GM21360 (cell line): Measurements from ENCODE around the gene ADK.

Experiments
- ATAC-seq: cut with Tn5 transposase; IDR thresholded peaks from one replicate; pipeline ENCODE4 v1.9.1; 2021; ENCODE audit warnings: mild to moderate bottlenecking, moderate library complexity; ENCODE audit not compliant: unreplicated experiment

ADK gene

DNA sequence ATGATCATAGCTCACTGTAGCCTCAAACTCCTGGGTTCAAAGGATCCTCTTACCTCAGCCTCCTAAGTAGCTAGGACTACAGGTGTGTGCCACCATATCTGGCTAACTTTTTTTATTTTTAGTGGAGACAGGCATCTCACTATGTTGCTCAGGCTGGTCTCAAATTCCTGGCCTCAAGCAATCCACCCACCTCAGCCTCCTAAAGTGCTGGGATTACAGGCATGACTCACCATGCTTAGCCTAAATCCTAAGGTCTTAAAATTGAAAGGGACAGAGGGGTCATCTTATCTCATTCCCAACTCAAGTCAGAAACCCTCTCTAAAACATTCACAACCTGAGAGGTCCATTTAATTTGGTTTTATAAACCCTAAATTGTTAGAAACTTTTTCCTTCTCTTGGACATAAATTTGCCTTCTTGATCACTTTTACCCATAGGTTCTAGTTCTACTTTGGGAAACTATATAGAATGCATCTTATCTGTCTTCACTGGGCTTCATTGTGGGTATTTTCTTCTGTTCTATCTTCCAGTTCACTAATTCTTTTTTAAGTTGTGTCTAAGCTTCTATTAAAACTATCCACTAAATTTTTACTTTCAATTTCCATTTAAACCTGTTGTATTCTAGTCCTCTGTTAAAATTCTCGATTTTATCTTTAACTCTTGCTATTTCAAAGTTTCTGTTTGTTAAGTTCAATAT, 492.0 kb downstream of the ADK start:
- no peak for ATAC-seq

DNA sequence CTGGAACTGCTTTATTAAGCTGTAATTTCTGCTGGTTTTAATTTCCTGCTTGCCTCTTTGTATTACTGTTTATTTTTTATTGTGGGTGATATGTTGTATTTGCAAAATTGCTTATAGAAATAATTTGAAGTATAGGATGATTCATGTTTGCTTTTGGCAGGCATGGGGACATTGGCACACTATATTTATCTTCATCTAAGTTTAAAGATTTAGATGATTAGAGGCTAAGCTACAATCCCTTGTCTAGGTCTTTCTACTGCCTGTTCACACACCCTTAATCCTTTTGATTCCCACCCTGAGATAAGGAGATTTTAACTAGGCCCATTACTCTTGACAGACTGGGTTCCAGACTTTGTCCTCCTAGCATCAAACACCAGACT, 492.6 kb downstream of the ADK start:
- ATAC-seq = no peak

DNA sequence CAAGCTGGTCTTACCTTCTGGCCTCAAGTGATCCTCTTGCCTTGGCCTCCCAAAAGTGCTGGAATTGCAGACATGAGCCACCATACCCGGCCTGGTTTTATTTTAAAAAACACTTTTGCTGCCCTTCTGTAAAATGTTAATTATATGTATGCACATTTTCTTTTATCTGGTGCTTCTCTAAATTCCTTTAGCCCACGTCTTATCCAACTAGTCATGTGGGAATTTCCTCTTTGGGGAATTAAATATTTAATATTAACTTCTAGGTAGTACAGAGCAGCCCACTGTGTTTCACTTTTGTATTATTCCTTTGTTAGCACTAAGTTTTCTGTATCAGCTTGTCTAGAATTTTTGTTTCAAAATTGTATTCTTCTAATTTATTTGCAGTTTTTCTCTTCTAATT, 493.7 kb downstream of the ADK start:
- ATAC-seq = no peak

DNA sequence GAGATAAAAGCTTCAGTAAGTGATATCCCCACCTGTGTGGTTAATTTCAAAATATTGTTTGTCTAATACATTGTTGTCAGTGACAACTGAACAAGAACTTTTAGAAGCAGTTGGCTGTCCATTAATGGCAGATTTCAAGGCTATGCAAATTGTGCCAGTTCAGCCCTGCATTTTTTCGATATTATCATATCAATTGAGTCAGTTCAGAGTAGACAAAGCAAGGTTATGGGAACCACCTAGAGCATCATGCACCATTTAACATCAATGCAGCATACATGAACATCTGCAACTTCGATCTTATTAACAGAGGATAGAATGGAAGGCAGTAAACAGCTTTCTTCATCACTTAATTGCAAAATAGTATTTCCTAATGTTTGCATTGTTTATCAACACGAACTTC, 494.7 kb downstream of the ADK start:
- ATAC-seq = no peak

DNA sequence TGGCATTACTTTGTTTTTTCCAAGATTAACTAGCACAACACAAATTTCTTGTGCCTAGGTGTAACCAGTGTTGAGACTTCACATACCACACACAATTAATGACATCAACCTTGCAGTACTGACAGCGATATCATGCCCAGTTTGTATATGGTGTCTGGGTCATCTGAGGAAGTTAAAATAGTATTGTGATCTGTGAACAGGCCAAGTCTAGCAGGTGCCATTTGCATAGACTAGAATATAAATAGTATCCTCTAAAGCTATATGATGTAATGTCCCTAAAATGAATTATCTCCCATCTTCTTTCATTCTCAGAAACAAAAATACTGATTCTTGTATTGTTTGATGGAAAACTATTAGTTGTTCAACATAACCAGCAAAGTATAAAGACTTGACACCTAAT, 499.6 kb downstream of the ADK start:
- no peak for ATAC-seq

DNA sequence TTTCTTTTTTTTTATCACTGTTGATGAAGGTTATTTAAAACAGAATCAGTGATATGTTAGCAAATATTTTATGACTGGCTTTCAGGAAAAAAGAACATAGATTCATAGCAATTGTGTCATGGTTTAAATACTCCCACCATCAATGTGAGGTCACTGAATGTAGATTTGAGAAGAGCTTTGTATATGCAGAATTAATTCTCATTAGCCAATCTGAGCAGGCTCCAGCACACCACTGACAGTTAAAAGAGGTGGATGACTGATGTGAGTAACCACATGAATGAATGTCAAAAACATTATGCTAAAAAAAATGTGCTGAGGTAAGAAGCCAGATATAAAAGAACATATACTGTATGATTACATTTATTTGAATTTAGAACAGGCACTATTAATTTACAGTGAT, 500.5 kb downstream of the ADK start:
- ATAC-seq = no peak

DNA sequence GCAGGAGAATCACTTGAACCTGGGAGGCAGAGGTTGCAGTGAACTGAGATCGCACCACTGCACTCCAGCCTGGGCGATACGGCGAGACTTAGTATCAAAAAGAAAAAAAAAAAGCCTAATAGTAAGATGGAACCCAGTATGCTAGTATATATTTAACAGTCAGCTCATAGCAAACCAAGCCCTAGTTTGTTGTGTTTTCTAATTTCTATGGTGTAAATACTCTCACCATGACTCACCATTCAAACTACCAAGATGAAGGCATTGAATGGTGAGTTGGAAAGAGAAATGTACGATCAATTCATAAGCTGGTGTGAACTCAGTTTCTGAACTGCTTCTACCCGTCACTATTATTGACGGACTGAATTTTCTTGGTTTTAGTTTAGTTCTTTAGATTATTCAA, 501.6 kb downstream of the ADK start:
- ATAC-seq = no peak

DNA sequence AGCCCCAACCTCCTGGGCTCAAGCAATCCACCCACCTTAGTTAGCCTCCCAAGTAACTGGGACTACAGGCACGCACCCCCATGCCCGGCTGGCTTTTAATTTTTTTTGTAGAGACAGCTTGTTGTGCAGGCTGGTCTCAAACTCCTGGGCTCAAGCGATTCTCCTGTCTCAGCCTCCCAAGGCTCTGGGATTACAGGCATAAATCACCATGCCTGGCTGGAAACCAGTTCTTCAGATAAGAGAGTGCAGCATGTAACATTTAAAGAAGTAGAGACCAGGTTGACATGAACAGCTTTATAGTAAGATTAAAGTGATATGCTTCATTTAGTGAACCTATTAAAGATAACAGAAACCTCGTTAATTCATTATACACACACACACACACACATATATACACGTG, 507.5 kb downstream of the ADK start:
- ATAC-seq = no peak

DNA sequence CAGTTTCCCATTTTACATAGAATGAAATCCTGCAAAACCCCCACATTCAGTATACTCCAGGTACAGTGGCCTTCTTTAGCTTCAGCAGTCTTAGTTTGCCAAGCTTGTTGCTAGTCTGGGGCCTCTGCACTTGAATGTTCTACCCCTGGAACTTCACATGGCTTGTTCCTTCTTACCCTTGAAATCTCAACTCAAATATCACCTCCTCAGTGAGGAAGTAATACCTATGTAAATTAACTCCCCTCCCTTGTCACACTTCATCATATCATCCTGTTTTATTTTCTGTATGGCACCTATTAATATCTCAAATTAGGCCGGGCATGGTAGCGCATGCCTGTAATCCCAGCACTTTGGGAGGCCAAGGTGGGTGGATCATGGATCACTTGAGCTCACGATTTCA, 511.6 kb downstream of the ADK start:
- ATAC-seq = no peak

DNA sequence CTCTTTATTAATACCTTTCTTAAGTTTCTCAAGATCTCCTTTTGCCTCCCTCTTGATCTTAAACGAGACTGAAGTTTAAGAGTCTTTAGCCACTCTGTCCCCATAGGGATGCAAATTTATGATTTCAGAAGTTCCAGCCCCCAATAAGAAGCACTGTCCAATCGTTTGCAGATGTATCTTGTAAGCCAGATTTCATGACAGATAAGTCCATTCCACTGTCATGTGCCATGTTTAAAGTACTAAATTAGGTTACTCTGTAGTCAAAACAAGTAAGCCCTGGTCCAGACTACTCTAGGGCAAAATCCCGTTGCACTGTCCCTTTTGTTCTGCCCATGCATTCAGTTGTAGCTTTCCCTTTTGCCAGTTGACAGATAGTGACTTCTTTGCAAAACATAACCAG, 518.2 kb downstream of the ADK start:
- no peak for ATAC-seq

DNA sequence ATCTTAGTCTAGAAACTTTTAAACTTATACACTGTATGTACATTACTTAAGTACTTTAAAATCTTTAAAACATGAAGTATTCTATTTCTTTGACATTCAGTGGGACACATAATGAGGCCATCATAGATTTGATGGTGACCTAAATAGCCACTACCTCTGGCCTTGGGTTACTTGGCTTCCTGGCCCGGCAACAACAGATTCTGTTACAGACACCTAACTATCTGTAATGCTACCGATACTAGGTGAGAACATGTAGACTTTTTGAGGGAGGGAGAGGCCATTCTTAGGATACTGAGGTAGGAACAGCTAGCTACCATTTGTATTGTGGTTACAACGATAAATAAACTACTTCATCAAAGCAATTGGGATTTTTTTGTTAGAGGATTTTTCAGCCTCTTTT, 520.7 kb downstream of the ADK start:
- ATAC-seq = no peak

DNA sequence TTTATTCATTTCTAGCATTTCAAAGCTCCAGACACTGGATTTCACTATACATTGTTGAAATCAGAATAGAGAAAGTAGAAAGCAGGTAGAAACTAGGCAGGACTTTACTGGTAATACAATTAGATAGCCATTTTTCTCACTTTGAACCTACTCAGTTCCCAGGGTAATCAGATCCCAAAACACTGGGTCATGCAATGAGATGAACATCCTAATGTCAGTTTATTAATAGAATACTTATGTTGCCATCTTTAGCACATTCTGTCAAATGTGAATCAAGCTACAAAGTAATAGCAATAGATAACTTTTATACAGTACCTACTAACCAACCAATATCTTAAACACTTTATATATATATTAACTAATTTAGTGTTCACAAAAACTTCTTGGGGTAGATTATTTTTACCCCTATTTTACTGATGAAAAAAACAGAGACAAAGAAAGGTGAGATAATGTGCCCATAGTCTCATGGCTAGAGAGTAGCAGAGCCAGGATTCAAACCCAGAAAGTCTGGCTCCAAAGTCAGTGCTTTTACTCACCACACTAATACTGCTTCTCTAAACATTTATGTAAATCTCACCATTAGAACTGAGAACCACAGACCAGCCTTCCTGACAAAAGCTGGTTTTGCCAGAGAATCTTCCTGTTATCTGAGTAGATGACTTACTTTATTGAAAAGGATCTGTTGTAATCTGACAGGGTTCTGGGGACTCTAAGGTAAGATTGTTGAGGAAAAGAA, 521.6 kb downstream of the ADK start:
- ATAC-seq = no peak

DNA sequence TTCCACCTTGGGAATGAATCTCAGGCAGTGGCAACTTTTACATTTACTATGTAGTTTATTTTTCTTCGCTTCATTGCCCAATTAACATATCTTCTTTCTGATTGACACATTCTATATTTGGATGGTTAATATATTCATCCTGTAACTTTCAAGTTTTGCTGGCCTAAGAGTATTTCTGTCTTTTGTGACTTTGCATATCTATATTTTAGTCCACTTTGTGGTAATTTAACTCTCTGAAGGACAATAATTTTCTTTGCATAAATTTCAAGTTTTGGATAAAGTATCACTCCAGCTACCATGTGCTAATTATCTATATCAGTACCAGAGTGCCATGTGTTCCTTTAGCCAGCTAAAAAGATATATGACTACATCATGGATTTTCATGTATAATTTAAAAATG, 523.9 kb downstream of the ADK start:
- ATAC-seq = no peak

DNA sequence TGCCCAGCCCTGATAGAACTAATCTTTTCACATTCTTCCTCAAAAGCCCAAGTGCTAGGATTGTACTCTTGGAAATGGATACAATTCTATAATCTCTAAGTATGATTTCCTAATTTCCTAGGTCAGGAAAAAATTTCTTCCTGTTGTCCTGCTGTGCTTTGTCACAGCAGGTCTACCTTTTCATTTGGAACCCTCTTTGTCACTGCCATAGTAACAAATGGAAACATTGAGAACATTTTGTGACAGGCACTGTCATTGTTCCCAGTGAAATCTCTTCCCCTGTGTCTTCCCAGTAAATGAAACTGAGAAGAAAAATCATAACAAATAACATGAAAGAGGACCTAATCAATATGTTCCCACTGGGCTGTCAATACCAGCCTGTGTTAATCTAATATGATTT, 524.5 kb downstream of the ADK start:
- no peak for ATAC-seq

DNA sequence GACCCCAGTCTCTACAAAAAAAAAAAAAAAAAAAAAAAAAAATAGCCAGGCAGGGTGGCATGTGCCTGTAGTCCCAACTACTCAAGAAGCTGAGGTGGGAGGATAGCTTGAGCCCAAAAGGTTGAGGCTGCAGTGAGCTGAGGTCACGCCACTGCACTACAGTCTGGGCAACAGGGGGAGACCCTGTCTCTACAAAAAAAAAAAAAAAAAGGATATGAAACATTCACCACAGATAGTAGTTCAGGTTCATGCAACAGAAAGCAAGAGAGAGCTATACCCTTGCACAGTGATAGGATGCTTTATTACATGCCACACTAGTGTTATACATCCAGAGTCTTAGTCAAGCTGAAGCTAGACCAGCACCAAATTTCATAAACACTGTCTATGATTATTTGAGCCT, 526.9 kb downstream of the ADK start:
- ATAC-seq = peak; percentile 75

DNA sequence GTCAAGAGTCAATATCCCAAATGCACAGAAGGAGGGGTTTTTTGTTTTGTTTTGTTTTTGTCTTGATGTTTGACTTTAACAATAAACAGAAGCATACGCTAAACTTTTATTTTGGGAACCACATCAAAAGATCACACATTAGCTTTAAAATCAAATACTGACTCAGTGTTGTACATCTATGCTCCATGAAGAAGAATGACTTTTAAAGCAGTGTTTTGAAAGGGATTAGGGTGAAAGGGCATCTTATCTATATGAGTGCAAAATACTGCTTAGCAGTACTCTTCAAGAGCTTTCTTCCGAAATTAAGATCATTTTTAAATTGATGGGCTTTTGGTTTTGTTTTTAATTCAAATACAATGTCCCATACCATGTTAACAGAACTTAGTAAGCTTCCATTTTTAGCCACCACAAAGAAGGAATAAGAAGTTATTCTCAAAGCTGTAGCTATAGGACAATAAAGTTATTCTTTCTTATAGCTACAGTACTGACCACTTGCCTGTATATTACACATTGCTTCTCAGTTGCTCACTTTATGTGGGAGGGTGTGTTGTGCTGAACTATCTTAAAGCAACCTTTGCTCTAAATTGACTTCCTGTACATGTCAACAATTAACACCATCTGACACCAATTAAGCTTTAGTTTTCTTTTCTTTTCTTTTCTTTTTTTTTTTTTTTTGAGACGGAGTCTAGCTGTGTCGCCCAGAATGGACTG, 531.1 kb downstream of the ADK start:
- ATAC-seq = no peak

DNA sequence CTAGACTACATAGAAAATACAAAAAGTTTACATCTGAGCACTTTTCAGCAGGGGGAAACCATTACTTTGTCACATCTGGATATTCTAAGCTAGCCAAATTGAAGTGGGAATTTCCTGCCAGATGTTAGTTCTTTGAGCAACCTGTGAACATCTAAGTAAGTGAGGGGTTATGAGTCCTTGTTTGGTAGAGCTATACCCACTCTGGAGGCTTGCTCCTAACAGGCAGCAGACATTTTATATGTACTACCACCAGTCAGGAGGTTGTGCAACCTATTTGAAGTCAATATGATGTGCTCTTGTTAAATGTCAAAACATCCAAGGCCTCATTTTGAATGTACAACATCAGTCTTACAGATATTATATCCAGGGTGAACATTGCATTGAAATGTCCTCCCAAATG, 532.0 kb downstream of the ADK start:
- no peak for ATAC-seq

DNA sequence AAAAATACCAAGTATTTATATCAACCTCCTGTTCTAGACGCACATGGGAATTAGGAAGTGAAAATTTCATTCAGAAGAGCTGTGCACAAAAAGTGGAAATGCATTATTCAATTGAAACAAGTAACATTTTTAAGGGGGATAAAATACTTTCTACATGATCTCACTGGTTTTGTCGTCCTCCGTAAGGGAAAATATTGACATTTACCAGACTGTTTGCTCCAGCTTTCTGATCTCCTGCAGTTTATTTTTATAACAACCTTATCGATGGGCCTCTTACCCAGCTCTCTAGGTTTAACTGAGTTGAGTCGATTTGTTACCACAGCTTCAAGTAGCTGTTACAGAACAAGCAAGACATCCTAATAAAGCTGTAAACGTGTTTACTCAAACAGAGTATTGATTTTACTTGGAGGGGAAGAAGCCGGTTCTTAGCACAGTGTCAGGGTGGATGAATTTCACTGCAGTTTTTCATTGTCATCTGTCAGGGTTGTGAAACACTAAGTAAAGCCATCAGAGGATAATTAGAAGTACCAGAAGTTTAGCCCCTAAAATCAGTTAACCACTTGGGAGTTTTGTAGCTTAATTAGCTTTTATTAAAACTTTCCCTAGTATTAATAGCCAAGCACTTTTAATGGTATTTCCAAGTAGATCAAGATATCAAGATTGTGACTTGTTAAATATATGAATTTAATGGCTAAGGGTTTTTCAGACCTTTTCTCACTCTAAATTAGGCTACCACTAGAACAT, 532.8 kb downstream of the ADK start:
- ATAC-seq = no peak

DNA sequence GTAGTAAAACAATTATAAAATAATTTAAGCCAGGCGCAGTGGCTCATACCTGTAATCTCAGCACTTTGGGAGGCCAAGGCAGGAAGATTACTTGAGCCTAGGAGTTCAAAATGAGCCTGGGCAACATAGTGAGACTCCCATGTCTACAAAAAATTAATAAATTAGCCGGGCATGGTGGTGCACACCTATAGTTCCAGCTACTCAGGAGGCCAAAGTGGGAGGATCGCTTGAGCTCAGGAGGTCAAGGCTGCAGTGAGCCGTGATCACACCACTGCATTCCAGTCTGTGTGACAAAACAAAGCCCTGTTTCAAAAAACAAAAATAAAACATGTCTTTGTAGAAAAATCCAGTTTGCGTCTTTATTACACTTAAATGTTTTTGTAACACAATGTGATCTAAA, 533.4 kb downstream of the ADK start:
- no peak for ATAC-seq

DNA sequence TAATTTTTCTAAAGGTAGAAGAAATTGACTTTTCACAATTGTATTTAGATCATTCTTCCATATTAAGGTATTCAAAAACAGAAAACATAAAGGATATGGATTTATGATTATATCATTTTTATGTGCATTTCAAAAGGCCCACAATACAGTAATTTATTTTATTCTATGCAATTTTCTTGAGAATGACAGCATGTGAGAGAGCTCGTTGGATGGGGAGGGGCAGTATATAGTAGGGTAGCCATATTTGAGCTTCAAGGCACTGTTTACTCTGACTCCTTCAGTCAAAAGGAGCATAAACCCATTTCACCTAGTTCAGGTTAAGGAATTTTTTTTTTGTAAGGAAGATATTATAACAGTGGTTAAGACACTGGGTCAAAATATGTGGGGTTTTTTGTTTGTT, 534.5 kb downstream of the ADK start:
- ATAC-seq = no peak

DNA sequence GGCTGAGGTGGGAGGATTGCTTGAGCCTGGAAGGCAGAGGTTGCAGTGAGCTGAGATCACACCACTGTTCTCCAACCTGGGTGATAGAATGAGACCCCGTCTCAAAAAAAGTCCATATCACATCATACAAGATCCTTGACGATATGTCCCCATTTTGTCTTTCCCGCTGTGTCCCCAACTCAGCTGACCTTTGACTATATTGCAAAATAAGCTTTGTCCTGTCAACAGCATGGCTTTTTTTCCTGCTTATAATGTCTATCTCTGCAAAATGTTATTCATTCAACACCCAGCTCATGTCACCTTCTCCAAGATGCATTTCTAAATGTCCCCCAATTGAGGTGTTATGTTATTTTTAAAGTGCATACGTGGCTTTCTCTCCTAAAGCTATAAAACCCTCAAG, 539.4 kb downstream of the ADK start:
- ATAC-seq = no peak

DNA sequence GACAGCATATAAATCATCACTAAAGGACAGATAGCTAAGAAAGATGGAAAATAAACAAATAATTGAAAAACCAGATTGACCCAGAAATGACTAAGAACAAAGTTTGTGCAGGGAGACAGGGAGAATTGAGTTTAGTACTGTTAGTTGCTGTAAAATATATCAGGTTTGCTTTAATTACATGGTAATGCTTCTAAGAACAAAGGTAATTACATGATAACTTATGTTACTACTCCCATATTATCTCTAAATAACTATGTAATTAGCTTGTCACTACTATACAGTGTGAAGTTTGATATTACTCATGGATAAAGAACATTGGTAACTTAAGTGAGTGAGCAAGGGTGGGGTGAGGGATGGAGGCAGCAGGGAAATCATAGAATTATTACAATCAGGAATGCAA, 540.1 kb downstream of the ADK start:
- ATAC-seq = no peak
